ENCODE results near the gene MICALL1. TPM values are rescaled to one million over a fixed set of nuclear protein-coding genes. Genes with fewer than 3 reads are reported as not detected.

MICALL1 gene
- total and polyA plus RNA-seq, 2 of the 13 experiments (the other 11 are each of a cell fraction or from before 2014, with no cell fraction given): 7.6 to 10.6 TPM

DNA sequence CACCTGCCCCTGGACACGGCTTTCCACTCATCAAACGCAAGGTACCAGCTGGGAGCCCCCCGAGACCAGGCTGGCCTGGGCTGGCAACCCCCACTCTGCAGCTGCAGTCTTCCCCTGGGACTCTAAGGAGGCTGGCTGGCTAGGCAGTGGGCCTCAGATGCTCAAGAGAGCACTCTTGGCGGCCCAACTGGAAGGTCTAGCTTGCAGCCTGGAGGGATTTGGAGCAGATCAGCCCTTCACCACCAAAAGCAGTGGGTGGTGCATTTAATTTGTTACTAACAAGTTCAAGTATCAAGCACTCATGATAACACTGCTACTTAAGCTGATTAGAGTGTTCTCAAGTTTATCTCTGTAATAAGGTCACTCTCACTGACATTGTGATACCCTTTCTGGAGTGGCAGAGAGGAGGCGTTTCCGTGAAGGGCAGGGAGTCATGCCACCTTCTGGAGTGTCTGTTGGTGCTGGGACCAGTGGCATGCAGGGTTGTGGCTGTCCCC is 25.8 kb downstream of the MICALL1 start (continued):
- TF ChIP-seq ZSCAN21 (CRISPR knock-in tag; IDR thresholded peaks at IDR 0.05; ENCODE audit: borderline replicate concordance) (no peak), KLF6 (CRISPR knock-in tag; IDR thresholded peaks at IDR 0.05) (no peak)

DNA sequence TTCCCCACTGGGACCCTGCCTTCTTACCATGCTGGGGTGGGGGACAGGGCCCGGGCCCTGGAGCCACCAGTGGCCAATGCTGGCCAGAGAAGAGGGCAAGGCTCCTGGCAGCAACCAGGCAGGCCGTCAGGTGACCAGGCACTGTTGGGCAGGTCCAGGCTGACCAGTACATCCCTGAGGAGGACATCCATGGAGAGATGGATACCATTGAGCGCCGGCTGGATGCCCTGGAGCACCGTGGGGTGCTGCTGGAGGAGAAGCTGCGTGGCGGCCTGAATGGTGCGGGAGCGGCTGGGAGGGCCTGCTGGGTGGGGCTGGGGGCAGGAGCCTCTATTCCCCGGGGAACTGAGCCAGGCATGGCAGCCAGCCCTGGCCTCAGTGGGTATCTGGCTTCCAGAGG is 26.3 kb downstream of the MICALL1 start:
- ATAC-seq (no peak), DNase-seq (ENCODE audit: low spot score) (no peak), FAIRE-seq (no peak)
- ChIA-PET CTCF (ENCODE audit: low intra/inter-chr PET ratio, low total read pairs) (no interaction called here), POLR2A (interaction anchor here (0.6 kb wide), 1 partner anchor 10 kb away, joined by 3 read pairs; no protein-coding TSS in a partner anchor)
- Histone ChIP-seq H3K4me3 (replicated peaks in 1 of 3; ENCODE audit: insufficient read depth in 1 of 3, low read depth in 2 of 3, low read length in 3 of 3) (no peak overlapping the region), H2AFZ (ENCODE audit: low read length) (no peak overlapping the region), H3K9me3 (ENCODE audit: low read length) (no peaks in the 10 kb centered on the region), H3K36me3 (replicated peaks in 1 of 2; ENCODE audit: control insufficient read depth in 1 of 2, insufficient read depth in 2 of 2, low read length in 2 of 2) (peaks cover 11 to 21% of the 10 kb centered on the region in 2 experiments; a peak in 3 of 5 replicates), H3K79me2 (ENCODE audit: insufficient read depth, low read length) (no peaks in the 10 kb centered on the region), H4K20me1 (ENCODE audit: insufficient read depth, low read length) (no peaks in the 10 kb centered on the region), H3K4me1 (ENCODE audit: insufficient read depth, low read length) (peaks cover 13% of the 10 kb centered on the region), H3K27ac (ENCODE audit: extremely low read length, insufficient read depth, low read length) (no peak overlapping the region), H3K27me3 (ENCODE audit: control insufficient read depth in 1 of 2, insufficient read depth in 2 of 2, low read length in 2 of 2) (no peaks in the 10 kb centered on the region), H3K4me2 (ENCODE audit: low read depth, low read length) (no peak overlapping the region), H3K9ac (ENCODE audit: insufficient read depth, low read depth, low read length) (no peak overlapping the region)
- 98% methylated on average over 8 of the region's 10 CpGs for WGBS (ENCODE audit: low lambda C conversion rate)
- no TSS peak for BruUV-seq (replicated peaks)
- intact Hi-C loops (cut with micrococcal nuclease; ENCODE audit: unreplicated experiment): loop anchor here (5.0 kb wide), 1 partner anchor 35 kb away; no protein-coding TSS in a partner anchor
- no peak for TF ChIP-seq MZF1 (CRISPR knock-in tag; IDR thresholded peaks at IDR 0.05; ENCODE audit: borderline replicate concordance)
- TF ChIP-seq SP2 (CRISPR knock-in tag; IDR thresholded peaks at IDR 0.05): no peak
- TF ChIP-seq SOX13 (IDR thresholded peaks at IDR 0.05): no peak
- no peak for TF ChIP-seq SOX13 (CRISPR knock-in tag; conservative IDR thresholded peaks at IDR 0.05 in 1 of 2, IDR thresholded peaks at IDR 0.05 in 1 of 2)
- no peak for TF ChIP-seq SP1 (IDR thresholded peaks at IDR 0.05)
- TF ChIP-seq SP1 (CRISPR knock-in tag; IDR thresholded peaks at IDR 0.05): no peak
- TF ChIP-seq FOXP1 (IDR thresholded peaks at IDR 0.05): no peak
- no peak for TF ChIP-seq FOXP1 (CRISPR knock-in tag; IDR thresholded peaks at IDR 0.05)
- TF ChIP-seq IKZF4 (CRISPR knock-in tag; IDR thresholded peaks at IDR 0.05; ENCODE audit: borderline replicate concordance, low read depth, not compliant biosample characterization): no peak
- no peak for TF ChIP-seq SIX4 (CRISPR knock-in tag; IDR thresholded peaks at IDR 0.05)
- TF ChIP-seq, protein P1, sequence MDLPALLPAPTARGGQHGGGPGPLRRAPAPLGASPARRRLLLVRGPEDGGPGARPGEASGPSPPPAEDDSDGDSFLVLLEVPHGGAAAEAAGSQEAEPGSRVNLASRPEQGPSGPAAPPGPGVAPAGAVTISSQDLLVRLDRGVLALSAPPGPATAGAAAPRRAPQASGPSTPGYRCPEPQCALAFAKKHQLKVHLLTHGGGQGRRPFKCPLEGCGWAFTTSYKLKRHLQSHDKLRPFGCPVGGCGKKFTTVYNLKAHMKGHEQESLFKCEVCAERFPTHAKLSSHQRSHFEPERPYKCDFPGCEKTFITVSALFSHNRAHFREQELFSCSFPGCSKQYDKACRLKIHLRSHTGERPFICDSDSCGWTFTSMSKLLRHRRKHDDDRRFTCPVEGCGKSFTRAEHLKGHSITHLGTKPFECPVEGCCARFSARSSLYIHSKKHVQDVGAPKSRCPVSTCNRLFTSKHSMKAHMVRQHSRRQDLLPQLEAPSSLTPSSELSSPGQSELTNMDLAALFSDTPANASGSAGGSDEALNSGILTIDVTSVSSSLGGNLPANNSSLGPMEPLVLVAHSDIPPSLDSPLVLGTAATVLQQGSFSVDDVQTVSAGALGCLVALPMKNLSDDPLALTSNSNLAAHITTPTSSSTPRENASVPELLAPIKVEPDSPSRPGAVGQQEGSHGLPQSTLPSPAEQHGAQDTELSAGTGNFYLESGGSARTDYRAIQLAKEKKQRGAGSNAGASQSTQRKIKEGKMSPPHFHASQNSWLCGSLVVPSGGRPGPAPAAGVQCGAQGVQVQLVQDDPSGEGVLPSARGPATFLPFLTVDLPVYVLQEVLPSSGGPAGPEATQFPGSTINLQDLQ (CRISPR knock-in tag; IDR thresholded peaks at IDR 0.05): no peak
- no peak for TF ChIP-seq ZNF274 (CRISPR knock-in tag; IDR thresholded peaks at IDR 0.05)
- TF ChIP-seq, protein P2, sequence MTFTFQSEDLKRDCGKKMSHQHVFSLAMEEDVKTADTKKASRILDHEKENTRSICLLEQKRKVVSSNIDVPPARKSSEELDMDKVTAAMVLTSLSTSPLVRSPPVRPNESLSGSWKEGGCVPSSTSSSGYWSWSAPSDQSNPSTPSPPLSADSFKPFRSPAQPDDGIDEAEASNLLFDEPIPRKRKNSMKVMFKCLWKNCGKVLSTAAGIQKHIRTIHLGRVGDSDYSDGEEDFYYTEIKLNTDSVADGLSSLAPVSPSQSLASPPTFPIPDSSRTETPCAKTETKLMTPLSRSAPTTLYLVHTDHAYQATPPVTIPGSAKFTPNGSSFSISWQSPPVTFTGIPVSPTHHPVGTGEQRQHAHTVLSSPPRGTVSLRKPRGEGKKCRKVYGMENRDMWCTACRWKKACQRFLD (CRISPR knock-in tag; IDR thresholded peaks at IDR 0.05; ENCODE audit: borderline replicate concordance): no peak
- TF ChIP-seq JUNB (CRISPR knock-in tag; IDR thresholded peaks at IDR 0.05; ENCODE audit: borderline replicate concordance): no peak
- in situ Hi-C loops (cut with HindIII; ENCODE audit: extremely low pct_ligation_motif_present, low pct_unique_long_range_greater_than_20kb): loop anchor here (10.0 kb wide), 1 partner anchor 118 kb away; no protein-coding TSS in a partner anchor
